Activated CD4-positive, CD25-positive, alpha-beta regulatory T cell treated with anti-CD3 and anti-CD28 coated beads, Interleukin-2, amount 50 U/mL, for 72 hours (primary cell): ENCODE data around the gene GSTA5.
"Not testable (repeated sequence)": the region's sequence is repeated elsewhere in the genome, so short reads cannot be mapped to it uniquely, and the experiment has no call there.

Source experiments
- DNase-seq: peaks from one replicate; pipeline ENCODE4 v3.0.0; 2021

The GSTA5 gene

DNA sequence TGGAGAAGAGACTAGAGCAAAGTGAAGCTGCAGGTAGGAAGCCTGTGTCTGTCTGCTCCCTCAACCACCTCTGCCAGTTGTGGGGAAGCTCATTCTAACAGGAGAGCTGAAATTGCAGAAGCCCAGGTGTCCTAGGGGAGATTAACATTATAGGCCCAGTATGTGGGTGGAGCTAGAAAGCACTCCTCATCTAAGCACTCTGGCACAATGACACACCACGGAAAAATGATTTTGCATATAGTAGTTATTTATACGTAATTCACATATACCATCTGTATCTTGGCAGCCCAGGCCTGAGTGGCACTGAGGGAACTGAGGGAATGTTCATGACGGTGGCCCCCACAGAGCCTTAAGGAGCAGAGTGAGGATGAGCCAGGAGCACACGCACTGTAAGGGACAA lies 9.7 kb downstream of the GSTA5 start:
- DNase-seq: not testable (repeated sequence)

DNA sequence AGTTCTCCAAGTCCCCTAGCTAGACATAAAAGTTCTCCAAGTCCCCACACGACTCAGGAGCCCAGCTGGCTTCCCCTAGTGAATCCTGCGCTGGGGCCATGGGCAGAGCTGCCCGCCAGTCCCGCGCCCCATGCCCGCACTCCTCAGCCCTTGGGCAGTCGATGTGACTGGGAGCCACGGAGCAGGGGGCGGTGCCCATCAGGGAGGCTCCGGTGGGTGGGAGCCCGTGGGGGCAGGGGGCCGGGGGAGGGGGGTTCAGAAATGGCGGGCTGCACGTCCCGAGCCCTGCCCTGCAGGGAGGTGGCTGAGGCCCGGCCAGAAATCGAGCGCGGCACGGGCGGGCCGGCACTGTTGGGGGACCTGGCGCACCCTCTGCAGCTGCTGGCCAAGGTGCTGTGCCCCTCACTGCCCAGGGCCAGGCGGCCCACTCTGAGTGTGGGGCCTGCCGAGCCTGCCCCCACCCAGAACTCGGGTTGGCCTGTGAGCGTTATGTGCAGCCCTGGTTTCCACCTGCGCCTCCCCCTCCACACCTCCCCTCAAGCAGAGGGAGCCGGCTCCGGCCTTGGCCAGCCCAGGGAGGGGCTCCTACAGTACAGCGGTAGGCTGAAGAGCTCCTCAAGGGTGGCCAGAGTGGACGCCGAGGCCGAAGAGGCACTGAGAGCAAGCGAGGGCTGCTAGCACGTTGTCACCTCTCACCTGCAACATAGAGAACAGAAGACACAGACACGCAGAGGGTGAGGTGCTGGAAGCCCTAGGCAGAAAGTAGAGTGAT lies 11.4 kb downstream of the GSTA5 start:
- DNase-seq: no peak

DNA sequence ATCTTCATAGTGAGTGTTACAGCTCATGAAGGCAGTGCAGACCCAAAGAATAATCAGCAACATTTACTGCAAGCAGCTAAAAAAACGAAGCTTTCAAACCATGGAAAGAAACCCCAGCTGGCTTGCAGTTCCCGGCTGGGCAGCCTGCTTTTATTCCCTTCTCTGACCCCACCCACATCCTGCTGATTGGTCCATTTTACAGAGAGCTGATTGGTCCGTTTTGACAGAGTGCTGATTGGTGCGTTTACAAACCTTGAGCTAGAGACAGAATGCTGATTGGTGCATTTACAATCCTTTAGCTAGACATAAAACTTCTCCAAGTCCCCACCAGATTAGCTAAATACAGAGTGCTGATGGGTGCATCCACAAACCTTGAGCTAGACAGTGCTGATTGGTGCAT lies 12.0 kb downstream of the GSTA5 start:
- not testable (repeated sequence) for DNase-seq

DNA sequence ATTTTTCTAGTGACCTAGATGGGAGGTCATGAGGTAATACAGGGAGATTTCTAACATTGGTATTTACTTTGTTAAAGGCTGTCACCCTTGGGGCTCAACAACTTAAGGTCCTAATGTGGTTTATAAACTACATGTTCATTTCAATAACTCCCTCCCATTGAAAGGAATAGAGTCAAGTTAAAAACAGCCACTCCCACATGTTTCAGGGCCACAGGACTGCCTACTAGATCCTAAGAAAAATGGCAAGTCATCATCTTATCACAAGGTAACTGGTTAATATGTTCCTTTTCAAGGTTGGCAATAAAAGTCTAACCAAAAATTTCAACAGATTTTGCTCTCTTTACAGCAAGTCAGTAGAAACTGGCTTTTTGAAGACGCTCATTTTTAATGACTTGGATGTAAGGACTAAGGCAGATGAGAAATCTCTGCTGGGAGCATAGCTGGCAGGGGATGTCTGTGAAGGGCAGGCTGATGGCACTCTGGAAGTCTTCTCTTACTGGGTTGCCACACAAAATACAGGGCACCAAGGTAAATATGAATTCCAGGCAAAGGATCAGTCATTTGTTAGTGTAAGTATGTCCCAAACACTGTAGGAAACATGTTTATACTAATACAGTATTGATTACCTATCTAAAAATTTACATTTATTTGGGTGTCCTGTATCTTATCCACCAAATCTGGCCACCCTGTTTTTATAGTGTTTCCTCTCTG lies 13.4 kb downstream of the GSTA5 start:
- DNase-seq: not testable (repeated sequence)

DNA sequence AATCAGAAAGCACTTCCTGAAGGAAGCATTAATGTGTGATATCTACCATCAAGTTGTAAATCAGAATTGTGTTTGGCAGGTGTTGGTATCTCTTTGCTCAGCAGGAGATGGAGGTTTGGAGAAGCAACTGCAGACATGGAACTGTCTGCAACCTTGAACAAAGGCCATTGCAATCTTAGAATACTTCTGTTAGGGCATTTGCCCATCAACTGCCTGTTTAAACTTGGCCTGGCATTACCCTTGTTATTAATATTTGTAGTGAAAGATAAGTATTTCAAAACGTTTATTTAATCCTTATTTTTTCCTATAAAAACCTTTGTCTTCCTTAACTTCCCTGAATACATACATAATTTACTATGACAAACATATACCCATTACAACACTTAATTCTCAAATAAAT lies 14.1 kb downstream of the GSTA5 start:
- no peak for DNase-seq

DNA sequence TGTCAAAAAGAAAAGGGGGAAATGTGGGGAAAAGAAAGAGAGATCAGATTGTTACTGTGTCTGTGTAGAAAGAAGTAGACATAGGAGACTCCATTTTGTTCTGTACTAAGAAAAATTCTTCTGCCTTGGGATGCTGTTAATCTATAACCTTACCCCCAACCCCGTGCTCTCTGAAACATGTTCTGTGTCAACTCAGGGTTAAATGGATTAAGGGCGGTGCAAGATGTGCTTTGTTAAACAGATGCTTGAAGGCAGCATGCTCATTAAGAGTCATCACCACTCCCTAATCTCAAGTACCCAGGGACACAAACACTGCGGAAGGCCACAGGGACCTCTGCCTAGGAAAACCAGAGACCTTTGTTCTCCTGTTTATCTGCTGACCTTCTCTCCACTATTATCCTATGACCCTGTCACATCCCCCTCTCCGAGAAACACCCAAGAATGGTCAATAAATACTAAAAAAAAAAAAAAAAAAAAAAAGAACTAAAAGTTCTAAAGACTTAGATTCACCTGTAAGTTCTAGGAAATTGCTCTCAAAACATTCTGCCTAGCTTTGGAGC lies 14.6 kb downstream of the GSTA5 start:
- not testable (repeated sequence) for DNase-seq

DNA sequence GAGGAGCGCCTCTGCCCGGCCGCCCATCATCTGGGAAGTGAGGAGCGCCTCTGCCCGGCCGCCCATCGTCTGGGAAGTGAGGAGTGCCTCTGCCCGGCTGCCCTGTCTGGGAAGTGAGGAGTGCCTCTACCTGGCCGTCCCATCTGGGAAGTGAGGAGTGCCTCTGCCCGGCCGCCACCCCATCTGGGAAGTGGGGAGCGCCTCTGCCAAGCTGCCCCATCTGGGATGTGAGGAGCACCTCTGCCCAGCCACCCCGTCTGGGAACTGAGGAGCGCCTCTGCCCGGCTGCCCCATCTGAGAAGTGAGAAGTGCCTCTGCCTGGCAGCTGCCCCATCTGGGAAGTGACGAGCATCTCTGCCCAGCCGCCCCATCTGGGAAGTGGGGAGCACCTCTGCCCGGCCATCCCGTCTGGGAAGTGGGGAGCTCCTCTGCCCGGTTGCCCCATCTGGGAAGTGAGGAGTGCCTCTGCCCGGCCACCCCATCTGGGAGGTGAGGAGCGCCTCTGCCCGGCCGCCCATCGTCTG lies 15.3 kb downstream of the GSTA5 start:
- DNase-seq: not testable (repeated sequence)

DNA sequence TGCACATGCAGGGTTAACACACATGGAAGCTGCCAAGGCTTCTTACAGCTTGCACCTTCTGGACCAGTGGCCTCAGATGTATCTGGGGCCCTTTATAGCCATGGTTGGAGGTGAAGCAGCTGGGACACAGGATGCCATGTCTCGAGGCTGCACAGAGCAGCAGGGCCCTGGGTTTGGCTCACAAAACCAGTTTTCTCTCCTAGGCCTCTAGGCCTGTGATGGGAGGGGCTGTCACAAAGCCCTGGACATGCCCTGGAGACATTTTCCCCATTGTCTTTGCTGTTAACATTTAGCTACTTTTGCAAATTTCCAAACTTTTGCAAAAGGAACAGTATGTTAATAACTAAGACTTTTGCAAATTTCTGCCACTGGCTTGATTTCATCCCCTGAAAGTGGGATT lies 18.8 kb downstream of the GSTA5 start:
- DNase-seq: no peak

DNA sequence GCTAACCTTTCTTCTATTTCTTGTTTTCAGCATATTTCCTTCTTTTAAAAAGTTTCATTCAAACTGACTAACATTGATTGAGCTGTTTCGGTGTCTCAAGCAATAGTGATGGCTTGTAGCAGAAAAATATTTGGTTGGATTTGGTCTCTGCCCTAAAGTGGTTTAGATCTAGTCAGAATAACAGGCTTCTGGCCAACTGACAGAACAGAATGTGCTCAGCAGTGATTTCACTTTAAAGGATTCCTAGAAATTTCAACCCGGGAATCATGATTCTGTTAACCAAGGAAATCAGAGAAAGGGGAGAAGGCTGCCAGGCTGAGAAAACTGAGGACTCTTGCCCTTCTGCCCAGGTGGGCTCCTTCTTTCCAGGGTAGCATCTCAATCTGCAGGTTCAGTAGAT lies 20.4 kb downstream of the GSTA5 start:
- no peak for DNase-seq

DNA sequence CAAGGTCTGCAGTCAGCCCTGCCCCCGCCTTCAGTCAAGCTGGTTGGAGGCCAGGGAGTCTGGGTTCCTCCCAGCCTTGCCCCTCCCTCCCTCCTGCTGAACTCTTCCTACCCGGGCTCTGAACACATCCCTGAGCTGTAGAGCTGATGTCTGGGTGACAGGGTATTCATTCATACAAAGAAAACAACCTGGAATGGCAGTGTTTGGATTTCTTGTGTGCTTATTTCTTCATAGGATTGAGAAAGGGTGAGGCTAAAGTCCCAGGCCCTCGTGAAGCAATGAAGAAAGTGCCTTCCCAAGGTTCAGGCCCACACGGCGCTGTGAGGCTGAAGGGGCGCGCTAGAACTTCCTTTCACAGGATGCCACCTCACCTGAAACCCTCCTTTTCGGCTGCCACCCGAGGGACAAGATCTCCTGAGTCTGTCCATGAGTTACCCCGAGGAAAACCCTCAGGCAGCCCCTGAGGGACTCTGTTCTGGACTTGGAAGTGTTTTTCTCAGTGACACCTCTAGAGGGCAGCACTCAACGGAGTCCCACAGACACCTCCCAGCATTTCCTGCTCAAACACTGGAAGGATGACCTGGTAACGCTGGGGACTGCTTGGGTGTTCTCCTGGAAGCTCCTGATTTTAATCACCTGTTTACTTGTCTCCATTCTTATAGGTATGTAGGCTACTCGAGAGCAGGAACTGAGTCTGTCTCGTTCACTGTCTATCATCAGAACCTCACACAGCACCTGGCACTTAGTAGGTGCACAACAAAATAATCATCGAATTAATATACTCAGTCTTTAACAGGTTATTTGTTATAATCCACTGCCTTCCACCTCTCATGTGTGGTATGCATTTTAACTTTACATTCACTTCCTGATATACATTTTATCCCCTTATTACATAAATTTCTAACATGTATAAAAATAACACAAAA lies 25.2 kb downstream of the GSTA5 start:
- peak; percentile 34 for DNase-seq

DNA sequence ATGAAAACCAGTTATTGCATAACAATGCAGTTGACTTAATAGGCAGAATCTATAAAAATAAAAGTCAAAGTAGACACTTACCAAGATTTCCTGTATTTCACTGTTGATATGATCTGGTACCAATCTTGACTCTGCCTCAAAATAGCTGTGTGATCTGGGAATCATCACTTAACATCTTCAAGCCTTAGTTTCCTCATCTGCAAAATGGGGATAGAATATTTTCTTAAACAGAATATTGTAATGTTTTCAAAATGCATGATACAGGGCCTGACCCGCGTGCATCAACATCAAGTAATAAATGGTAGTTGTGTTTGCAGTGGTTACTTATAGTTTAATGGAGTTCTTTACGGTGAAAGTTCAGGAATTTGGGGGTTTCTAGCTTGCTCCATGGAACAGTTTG lies 26.1 kb downstream of the GSTA5 start:
- not testable (repeated sequence) for DNase-seq

DNA sequence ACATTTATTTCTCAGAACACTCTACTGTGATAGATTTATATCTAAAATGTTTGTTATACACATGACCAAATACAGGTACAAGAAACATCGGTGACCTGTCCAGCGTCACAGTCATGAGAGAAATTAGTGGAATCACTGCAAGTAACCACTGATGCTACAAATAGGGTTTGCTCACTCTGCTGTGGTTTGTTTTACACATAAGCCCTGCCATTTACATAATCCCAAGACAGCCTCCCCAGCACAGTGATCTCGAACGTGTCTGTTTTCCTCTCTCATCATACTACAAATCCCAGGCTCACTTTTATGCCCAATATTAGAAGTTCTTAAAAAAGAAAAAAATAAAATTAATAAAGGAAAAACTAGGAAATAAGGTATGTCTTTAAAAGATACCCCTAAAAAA lies 30.8 kb downstream of the GSTA5 start:
- DNase-seq: not testable (repeated sequence)

DNA sequence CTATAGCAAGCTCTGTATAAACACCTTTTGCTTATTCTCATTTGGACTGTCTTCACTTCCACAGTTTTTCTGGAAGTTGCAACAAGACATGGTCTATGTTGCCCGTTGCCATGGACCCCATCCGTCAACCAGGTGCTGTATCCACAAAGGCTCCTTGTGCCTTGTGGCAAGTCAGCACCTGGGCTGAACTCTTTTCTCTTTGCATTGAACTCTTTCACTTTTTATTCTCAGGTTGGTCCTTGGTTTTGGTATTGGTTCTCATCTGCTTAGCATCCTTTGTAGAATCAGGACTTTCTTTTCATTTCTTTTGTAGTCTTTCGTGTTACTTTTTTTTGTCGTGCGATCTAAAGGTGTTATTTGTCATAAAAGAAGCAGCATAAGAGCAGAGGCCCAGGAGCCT lies 32.0 kb downstream of the GSTA5 start:
- no peak for DNase-seq

DNA sequence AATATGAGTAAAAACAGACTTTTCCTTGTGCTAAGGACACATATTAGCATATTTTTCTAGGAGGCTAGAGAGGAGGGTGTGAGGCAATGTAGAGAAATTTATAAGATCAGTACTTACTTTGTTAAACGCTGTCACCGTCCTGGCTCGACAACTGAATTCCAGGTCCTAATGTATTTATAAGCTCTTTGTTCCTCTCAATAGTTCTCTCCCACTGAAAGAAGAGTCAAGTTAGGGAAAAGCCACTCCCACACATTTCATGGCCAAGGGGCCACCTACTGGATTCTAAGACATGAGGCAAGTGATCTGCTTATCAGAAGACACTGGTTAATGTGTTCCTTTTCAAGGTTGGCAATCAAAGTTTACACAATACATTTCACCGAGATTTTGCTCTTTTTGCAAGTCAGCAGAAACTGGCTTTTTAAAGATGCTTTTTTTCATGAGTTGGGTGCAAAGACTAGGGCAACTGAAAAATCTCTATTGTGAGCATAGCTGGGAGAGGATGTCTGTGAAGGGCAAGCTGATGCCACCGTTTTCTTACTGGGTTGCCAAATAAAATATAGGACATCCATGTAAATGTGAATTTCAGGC lies 36.9 kb downstream of the GSTA5 start, which contains the start of gene GSTA1:
Gene GSTA1 (minus strand): TSS at position 149 of the 588 bp plus-strand sequence. CDS start 4,549 bp downstream, outside the sequence.
- DNase-seq: not testable (repeated sequence)

DNA sequence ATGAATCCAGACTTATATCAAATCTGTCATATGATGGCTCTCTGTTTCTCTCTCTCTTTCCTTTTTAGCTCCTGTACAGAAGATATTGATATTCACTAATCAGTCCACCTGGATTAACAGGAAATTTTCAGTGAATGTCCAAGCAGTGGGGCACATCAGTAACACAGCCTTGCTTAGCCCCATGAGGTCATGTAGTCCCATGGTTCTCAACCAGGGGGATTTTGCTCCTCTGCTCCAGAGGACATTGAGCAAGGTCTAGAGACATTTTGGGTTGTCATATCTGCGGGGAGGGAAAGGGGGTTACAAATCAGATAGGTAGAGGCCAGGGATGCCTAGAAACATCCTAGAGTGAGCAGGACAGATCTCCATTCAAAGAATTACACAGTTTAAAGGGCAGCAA lies 37.8 kb downstream of the GSTA5 start:
- DNase-seq: no peak

DNA sequence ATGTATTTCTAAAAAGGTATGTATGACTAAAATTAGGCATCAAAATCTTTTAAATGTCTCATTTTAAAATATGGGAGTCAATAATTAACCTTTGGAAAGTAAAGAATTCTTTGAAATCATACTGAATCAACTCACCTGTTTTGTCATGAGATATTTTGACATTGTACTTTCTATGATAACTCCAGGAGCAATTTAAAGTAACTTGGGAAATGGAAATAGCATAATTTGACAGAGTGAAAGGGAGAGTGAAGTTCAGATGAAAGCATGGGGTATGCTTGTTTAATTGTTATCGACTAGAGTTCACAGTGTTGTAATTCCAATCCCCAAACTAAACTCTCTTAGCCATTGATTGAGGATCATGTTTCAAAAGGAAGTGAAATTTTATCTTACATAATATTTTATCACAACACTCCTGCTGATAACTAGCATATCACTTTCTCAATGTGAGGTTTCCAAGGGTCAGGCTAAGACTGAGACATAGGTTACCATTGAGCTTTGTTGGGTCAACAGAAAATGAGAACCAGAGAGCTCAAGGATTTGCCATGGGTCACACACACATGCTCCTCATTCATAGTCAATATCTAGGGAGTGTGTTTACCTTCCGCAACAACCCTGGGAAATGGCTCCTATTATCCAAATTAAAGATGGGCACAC lies 39.3 kb downstream of the GSTA5 start:
- no peak for DNase-seq

DNA sequence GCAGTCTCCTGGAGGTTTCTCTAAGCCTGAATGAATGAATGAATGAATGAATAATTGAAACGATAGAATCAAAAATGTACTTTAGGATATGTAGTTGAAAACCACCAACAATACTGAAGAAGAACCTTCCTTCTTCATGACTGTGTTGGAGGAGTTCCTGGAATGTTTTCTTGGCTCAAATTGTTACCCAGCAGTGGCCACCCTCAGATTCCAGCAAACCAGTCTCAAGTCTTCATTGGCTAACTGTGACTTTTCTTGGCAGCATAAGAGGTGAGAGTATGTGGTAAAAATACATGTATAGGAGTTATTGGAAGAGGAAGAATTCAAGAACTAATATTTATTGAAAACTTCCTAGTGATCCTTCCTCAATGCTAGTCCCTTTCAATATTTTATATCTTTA lies 41.3 kb downstream of the GSTA5 start:
- not testable (repeated sequence) for DNase-seq

DNA sequence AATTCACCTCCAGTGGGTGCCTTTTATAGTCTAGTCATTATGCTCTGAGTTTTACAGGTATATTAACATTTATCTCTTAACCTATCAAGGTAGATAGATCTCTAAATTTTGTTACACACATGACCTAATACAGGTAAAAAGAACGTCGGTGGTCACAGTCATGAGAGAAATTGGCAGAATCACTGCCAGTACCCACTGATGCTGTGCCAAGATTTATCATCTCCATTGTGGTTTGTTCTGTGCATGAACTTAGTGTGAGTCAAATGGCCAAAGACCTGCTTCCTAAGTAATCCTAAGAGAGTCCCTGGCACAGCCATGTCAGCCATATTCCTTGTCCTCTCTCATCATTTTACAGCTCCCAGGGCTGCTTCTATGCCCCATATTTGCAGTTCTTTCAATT lies 46.2 kb downstream of the GSTA5 start:
- DNase-seq: not testable (repeated sequence)

DNA sequence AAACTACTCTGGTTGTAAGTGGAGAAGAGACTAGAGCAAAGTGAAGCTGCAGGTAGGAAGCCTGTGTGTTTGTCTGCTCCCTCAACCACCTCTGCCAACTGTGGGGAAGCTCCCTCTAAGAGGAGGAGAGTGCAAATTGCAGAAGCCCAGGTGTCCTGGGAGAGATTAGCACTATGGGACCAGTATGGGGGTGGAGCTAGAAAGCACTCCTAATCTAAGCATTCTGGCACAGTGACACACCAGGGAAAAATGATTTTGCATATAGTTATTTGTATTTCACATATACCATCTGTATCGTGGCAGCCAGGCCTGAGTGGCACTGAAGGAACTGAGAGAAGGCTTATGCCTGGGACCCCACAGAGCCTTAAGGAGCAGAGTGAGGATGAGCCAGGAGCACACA lies 49.8 kb downstream of the GSTA5 start:
- DNase-seq: no peak

DNA sequence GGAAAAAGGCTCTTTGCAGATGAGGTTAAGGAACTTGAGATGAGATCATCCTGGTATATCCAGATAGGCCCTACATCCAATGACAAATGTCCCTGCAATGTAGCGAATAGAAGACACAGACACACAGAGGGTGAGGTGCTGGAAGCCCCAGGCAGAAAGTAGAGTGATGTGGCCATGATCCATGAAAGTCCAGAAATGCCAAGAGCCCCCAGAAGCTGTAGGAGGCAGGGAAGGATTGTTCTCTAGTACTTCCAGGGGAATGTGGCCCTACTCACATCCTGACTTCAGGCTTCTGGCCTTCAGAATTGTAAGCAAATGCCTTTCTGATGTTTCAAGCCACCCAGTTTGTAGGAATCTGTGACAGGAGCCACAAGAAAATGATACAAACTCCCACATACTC lies 51.0 kb downstream of the GSTA5 start:
- not testable (repeated sequence) for DNase-seq

DNA sequence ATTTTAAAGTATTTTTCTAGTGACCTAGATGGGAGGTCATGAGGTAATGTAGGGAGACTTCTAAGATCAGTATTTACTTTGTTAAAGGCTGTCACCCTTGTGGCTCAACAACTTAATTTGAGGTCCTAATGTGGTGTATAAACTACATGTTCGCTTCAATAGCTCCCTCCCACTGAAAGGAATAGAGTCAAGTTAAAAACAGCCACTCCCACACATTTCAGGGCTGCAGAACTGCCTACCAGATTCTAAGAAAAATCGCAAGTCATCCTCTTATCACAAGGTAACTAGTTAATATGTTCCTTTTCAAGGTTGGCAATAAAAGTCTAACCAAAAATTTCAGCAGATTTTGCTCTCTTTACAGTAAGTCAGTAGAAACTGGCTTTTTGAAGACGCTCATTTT lies 52.1 kb downstream of the GSTA5 start:
- DNase-seq: no peak

DNA sequence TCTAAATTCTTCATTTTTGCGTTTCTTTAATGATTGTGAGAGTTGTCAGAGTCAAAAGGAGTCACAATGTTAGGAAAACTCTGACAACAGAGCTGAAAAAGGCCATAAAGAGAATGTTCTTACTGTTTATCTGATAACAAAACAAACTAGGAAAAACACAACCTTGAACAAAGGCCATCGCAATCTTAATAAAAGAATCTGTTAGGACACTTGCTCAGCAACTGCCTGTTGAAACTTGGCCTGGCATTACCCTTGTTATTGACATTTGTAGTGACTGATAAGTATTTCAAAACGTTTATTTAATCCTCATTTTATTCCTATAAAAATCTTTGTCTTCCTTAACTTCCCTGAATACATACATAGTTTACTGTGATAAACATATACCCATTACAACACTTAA lies 52.7 kb downstream of the GSTA5 start:
- no peak for DNase-seq
